ENCODE results near the gene ADAMTS17. TPM values are rescaled to one million over a fixed set of nuclear protein-coding genes. Genes with fewer than 3 reads are reported as not detected.

ADAMTS17 gene
- total and polyA plus RNA-seq, 9 of the 15 experiments (the other 6 are each of a cell fraction or from before 2014, with no cell fraction given): 0.01 to 0.14 (median 0.07) TPM; not detected in 6

GRCh38 chr15:100275641-100276040, 66.1 kb downstream of the ADAMTS17 start:
- intact Hi-C loops (cut with micrococcal nuclease): no loop called here
- Histone ChIP-seq H3K79me2 (ENCODE audit: control insufficient read depth, insufficient read depth, low read length) (no peaks in the 10 kb centered on the region), H3K27ac (ENCODE audit: extremely low read depth, low read depth, low read length) (no peak overlapping the region), H3K9me1 (ENCODE audit: control insufficient read depth, insufficient read depth, low read length) (no peaks in the 10 kb centered on the region), H3K4me1 (replicated peaks in 1 of 2; ENCODE audit: control insufficient read depth in 2 of 2, insufficient read depth in 2 of 2, low read length in 2 of 2) (no peaks in the 10 kb centered on the region), H3K9ac (ENCODE audit: insufficient read depth in 1 of 2, low read depth in 2 of 2, low read length in 2 of 2) (no peak overlapping the region), H2AFZ (ENCODE audit: low read depth, low read length) (no peak overlapping the region), H3K4me2 (ENCODE audit: insufficient read depth, low read length) (no peak overlapping the region), H3K9me3 (replicated peaks; ENCODE audit: control insufficient read depth, insufficient read depth, low read depth, low read length) (peaks cover 4% of the 10 kb centered on the region; the same call in 1 of the 2 replicates), H4K20me1 (replicated peaks; ENCODE audit: control insufficient read depth, insufficient read depth, low read length) (no peaks in the 10 kb centered on the region), H3K4me3 (no peak overlapping the region), H3K36me3 (ENCODE audit: control insufficient read depth, insufficient read depth, low read length) (no peaks in the 10 kb centered on the region), H3K27me3 (ENCODE audit: control insufficient read depth in 2 of 2, insufficient read depth in 2 of 2, low read length in 2 of 2) (peaks cover 0 to 32% of the 10 kb centered on the region in 2 experiments; a peak in 2 of 5 replicates)
- CTCF ChIA-PET (ENCODE audit: low intra/inter-chr PET ratio): no interaction called here
- TF ChIP-seq ZFX (CRISPR knock-in tag; IDR thresholded peaks at IDR 0.05) (no peak), RAD51 (IDR thresholded peaks at IDR 0.05; ENCODE audit: borderline replicate concordance, low read depth) (no peak), AFF1 (IDR thresholded peaks at IDR 0.05; ENCODE audit: low read depth in 1 of 2, partially characterized antibody in 2 of 2) (no peak), JUN (IDR thresholded peaks at IDR 0.05; ENCODE audit: borderline replicate concordance, low read depth, low read length) (no peak), JUN (CRISPR knock-in tag; IDR thresholded peaks at IDR 0.05; ENCODE audit: borderline replicate concordance) (no peak)
- in situ Hi-C loops (cut with MboI): no loop called here
- FAIRE-seq (no peak), DNase-seq (ENCODE audit: extremely low read depth in 1 of 4, low spot score in 3 of 4) (no peak), ATAC-seq (no peak)
- 0% methylated on average over 5 of the region's 6 CpGs for WGBS (ENCODE audit: insufficient coverage, low coverage, missing lambda C conversion rate)
- BruUV-seq (replicated peaks): no TSS peak
- POLR2A ChIA-PET: no interaction called here
